ENCODE results near the gene NHEJ1.

The NHEJ1 gene

DNA sequence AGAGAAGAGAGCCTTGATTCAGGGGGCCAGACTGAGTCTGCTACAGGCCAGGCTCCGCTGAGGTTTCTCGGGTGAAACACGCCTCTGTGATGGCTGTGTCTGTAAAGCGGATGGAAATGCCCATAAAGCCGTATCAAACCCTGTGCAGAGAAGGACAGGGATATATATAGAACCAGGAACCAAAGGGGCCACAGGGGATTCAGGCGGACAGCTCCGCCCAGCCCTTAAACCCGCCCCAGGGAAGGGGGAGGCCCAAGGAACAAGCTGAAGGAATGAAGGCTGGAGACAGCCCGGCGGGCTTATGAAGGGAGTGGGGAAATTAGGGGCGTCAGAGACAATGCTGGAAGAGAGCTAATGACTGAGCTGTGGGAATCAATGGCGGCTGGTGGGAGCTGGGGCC lies 42.1 kb downstream of the NHEJ1 start:
- TF ChIP-seq SIN3A (IDR thresholded peaks at IDR 0.05; ENCODE audit: borderline replicate concordance, insufficient read depth, low read length): no peak
- no peak for TF ChIP-seq POLR2AphosphoS5 (IDR thresholded peaks at IDR 0.05; ENCODE audit: low read depth, low read length)
- no peak for TF ChIP-seq TAF1 (IDR thresholded peaks at IDR 0.05; ENCODE audit: borderline replicate concordance, insufficient read depth, low read length)
- TF ChIP-seq, protein P1, sequence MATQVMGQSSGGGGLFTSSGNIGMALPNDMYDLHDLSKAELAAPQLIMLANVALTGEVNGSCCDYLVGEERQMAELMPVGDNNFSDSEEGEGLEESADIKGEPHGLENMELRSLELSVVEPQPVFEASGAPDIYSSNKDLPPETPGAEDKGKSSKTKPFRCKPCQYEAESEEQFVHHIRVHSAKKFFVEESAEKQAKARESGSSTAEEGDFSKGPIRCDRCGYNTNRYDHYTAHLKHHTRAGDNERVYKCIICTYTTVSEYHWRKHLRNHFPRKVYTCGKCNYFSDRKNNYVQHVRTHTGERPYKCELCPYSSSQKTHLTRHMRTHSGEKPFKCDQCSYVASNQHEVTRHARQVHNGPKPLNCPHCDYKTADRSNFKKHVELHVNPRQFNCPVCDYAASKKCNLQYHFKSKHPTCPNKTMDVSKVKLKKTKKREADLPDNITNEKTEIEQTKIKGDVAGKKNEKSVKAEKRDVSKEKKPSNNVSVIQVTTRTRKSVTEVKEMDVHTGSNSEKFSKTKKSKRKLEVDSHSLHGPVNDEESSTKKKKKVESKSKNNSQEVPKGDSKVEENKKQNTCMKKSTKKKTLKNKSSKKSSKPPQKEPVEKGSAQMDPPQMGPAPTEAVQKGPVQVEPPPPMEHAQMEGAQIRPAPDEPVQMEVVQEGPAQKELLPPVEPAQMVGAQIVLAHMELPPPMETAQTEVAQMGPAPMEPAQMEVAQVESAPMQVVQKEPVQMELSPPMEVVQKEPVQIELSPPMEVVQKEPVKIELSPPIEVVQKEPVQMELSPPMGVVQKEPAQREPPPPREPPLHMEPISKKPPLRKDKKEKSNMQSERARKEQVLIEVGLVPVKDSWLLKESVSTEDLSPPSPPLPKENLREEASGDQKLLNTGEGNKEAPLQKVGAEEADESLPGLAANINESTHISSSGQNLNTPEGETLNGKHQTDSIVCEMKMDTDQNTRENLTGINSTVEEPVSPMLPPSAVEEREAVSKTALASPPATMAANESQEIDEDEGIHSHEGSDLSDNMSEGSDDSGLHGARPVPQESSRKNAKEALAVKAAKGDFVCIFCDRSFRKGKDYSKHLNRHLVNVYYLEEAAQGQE (IDR thresholded peaks at IDR 0.05; ENCODE audit: insufficient read depth in 1 of 2, low read depth in 2 of 2, low read length in 2 of 2): no peak
- no peak for TF ChIP-seq FOXP2 (optimal IDR thresholded peaks at IDR 0.05; ENCODE audit: borderline replicate concordance, extremely low read depth, extremely low read length, insufficient read depth)

DNA sequence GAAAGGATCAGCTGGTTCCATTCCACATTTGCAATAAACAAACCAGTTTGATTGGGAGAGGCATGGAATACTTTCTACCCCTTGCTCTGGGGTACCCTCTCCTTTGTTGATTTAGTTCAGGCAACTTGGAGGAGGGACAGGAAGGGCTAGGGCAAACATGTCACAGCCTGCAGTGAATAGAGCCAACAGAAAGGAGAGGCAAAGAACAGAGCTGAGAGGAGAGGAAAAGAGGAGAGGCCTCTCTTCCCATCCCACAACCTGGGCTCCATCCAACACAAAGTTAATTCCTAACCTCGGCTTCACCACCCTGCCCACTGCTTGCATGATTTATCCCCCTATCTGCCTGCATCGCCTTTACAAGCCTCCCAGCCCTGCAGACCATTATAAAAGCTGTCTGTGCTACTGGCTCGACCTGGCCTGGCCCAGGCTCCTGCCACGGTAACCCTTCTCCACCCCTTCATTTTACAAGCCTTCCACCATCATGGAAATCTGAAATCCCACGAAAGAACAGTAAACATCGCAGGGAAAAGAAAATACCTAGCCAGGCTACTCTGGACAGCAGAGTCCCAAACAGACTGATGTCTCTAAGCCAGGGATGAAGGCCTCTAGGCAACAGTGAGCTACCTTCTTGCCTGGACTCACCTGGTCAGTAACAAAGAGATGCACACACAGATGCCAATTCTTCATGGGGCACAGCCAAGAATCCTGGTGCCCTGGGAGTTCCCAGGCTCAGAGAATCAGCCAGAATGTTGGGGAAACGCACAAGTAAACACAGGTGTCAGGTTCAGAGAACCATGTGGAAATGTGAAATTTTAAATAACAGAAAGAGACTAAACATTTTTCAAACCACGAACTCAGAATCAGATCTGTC lies 43.6 kb downstream of the NHEJ1 start:
- TF ChIP-seq FOXP2 (optimal IDR thresholded peaks at IDR 0.05; ENCODE audit: borderline replicate concordance, extremely low read depth, extremely low read length, insufficient read depth) (no peak), SIN3A (IDR thresholded peaks at IDR 0.05; ENCODE audit: borderline replicate concordance, insufficient read depth, low read length) (no peak), POLR2AphosphoS5 (IDR thresholded peaks at IDR 0.05; ENCODE audit: low read depth, low read length) (no peak), TAF1 (IDR thresholded peaks at IDR 0.05; ENCODE audit: borderline replicate concordance, insufficient read depth, low read length) (no peak)
- TF ChIP-seq, protein P1 (IDR thresholded peaks at IDR 0.05; ENCODE audit: insufficient read depth in 1 of 2, low read depth in 2 of 2, low read length in 2 of 2): no peak

- TF ChIP-seq SIN3A (IDR thresholded peaks at IDR 0.05; ENCODE audit: borderline replicate concordance, insufficient read depth, low read length) (no peak), POLR2AphosphoS5 (IDR thresholded peaks at IDR 0.05; ENCODE audit: low read depth, low read length) (no peak), FOXP2 (optimal IDR thresholded peaks at IDR 0.05; ENCODE audit: borderline replicate concordance, extremely low read depth, extremely low read length, insufficient read depth) (no peak), TAF1 (IDR thresholded peaks at IDR 0.05; ENCODE audit: borderline replicate concordance, insufficient read depth, low read length) (no peak)
- TF ChIP-seq, protein P1 (IDR thresholded peaks at IDR 0.05; ENCODE audit: insufficient read depth in 1 of 2, low read depth in 2 of 2, low read length in 2 of 2): no peak
These were observed 47.8 kb downstream of the NHEJ1 start for GRCh38 chr2:219112651-219113338.

DNA sequence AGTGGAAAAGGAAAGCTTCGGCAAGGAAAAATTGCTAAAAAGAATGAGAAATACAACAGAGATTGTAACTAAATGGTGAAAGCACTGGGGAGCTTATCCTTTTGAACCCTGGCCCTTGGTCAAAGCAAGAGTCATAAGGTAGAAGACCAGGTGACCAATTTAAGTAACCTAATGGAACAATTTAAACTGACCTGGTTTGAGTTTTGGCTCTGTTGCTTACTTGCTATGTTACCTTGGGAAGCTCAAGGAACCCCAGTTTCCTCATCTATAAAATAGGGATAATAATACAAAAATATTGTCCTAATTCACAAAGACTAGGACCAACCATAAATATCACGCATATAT lies 48.6 kb downstream of the NHEJ1 start:
- TF ChIP-seq SIN3A (IDR thresholded peaks at IDR 0.05; ENCODE audit: borderline replicate concordance, insufficient read depth, low read length) (no peak), POLR2AphosphoS5 (IDR thresholded peaks at IDR 0.05; ENCODE audit: low read depth, low read length) (no peak), TAF1 (IDR thresholded peaks at IDR 0.05; ENCODE audit: borderline replicate concordance, insufficient read depth, low read length) (no peak), FOXP2 (optimal IDR thresholded peaks at IDR 0.05; ENCODE audit: borderline replicate concordance, extremely low read depth, extremely low read length, insufficient read depth) (no peak)
- TF ChIP-seq, protein P1 (IDR thresholded peaks at IDR 0.05; ENCODE audit: insufficient read depth in 1 of 2, low read depth in 2 of 2, low read length in 2 of 2): no peak
